Mucosa of rectum (tissue), 2 donors: Measurements from ENCODE around the gene VWCE.
"Not testable (repeated sequence)": the region's sequence is repeated elsewhere in the genome, so short reads cannot be mapped to it uniquely, and the experiment has no call there.

Experiments
- H3K27ac ChIP-seq, 2 donors: one replicate each; pipeline ENCODE4 v1.7.0; 2013; ENCODE audit warnings: inconsistent platforms in 2 of 2, low read depth in 2 of 2, low read length in 2 of 2
- H3K27me3 ChIP-seq, 2 donors: one replicate each; pipeline ENCODE4 v1.7.0; 2013; ENCODE audit warnings: low read length in 2 of 2; ENCODE audit not compliant: control insufficient read depth in 2 of 2, insufficient read depth in 2 of 2
- H3K36me3 ChIP-seq, 2 donors: one replicate each; pipeline ENCODE4 v1.7.0; 2013; ENCODE audit warnings: low read length in 2 of 2; ENCODE audit not compliant: control insufficient read depth in 2 of 2, insufficient read depth in 2 of 2
- H3K4me1 ChIP-seq, 2 donors: one replicate each; pipeline ENCODE4 v1.7.0; 2013; ENCODE audit warnings: low read length in 2 of 2, mild to moderate bottlenecking in 1 of 2; ENCODE audit not compliant: control insufficient read depth in 2 of 2, insufficient read depth in 2 of 2
- H3K4me3 ChIP-seq, 2 donors: one replicate each; pipeline ENCODE4 v1.7.0; 2013; ENCODE audit warnings: low read length in 2 of 2
- H3K9ac ChIP-seq, 2 donors: one replicate each; pipeline ENCODE4 v1.7.0; 2013; ENCODE audit warnings: low read length in 2 of 2, low read depth in 1 of 2, mild to moderate bottlenecking in 1 of 2
- H3K9me3 ChIP-seq, 2 donors: one replicate each; pipeline ENCODE4 v1.7.0; 2013; ENCODE audit warnings: low read length in 2 of 2; ENCODE audit not compliant: control insufficient read depth in 2 of 2
- donor health status: healthy.
- donor health status: Normal muscosa, but diverticular disease.

VWCE gene

GRCh38 chr11:61213711-61214324, 81.3 kb downstream of the VWCE start:
- H3K9ac ChIP-seq, H3K27ac ChIP-seq, H3K36me3 ChIP-seq, H3K4me1 ChIP-seq, H3K4me3 ChIP-seq, H3K9me3 ChIP-seq, H3K27me3 ChIP-seq: not testable (repeated sequence)

- H3K9ac ChIP-seq, H3K27me3 ChIP-seq, H3K4me1 ChIP-seq, H3K9me3 ChIP-seq, H3K4me3 ChIP-seq, H3K36me3 ChIP-seq, H3K27ac ChIP-seq: not testable (repeated sequence)
Observed at GRCh38 chr11:61212202-61212601, 82.9 kb downstream of the VWCE start.

- H3K27ac ChIP-seq, H3K27me3 ChIP-seq, H3K9me3 ChIP-seq, H3K36me3 ChIP-seq, H3K9ac ChIP-seq, H3K4me1 ChIP-seq, H3K4me3 ChIP-seq: not testable (repeated sequence)
Observed at GRCh38 chr11:61211327-61211952, 83.7 kb downstream of the VWCE start.

- H3K9me3 ChIP-seq, H3K4me3 ChIP-seq, H3K4me1 ChIP-seq, H3K9ac ChIP-seq, H3K27ac ChIP-seq, H3K27me3 ChIP-seq, H3K36me3 ChIP-seq: not testable (repeated sequence)
Observed at GRCh38 chr11:61210629-61211028, 84.5 kb downstream of the VWCE start.
